ENCODE results near the gene TBRG4.
A peak's percentile ranks its signal among the peaks of the same experiment; 100 is the strongest.

The TBRG4 gene

DNA sequence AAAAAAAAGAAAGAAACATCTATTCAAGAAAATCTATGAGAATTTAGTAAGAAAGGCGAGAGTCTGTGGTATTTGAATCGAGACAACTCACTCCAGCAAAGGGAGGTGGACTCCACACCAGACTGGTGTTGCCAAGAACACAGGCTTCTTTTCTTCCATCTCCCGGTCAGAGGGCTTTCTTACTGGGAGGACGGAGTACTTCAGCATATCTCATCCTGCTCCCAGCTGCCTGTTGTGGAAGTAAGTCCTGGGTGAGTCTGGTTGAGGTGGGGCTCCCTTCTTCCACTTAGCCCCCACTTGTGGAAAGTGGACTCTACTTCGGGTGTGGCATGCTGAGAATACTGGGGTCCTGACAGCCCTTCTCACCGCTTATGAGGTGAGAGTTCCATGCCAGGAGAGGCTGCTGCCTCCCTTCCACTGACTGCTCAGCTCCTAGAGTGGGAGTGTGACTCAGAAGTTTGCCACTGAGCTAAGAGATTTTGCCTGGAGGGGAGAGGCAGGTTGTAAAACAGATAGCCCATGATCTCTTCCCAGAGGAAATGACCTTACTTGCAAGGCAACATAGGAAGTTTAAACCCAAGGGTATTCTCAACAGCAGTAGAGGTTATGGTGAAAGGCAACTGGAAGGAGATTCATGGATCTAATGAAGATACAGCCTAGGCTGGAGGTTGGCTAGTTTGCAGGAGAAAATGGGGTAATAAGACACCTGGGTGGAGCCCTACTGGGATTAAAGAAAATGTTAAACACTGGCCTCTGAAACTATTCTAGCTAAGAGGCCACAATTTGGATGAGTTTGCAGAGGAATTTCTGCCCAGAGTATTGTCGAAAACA, 19.2 kb downstream of the TBRG4 start:
- DNase-seq (ENCODE audit: low read depth in 1 of 2, low spot score in 1 of 2), result no peak

DNA sequence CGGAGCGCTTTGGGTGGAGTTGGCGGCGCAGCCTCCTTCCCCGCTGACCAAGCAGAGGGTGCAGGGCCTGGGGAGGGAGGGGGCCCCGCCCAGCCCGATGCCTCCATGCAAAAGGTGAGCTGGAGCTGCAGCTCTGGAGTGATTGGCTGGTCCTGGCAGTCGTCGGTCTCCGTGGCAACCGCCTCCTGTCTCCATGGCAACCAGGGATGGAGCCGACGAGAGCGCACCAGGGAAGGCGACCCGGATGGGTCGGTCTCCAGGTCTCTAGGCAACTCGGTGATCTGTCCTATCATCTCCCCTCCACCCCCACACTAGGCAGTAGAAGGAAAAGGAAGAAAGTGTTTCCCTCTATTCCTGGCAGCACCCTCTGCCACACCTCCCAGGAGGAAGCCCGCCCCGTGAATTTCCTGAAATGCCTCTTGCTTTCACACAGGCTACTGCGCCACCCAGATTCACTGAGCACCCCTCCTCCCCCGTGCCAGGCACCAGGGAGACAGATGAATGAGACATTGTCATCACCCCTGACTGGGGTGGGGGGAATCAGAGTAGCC, 22.1 kb downstream of the TBRG4 start:
- peak in 1 of 2 donors; percentile 54 for DNase-seq (ENCODE audit: low read depth in 1 of 2, low spot score in 1 of 2)

DNA sequence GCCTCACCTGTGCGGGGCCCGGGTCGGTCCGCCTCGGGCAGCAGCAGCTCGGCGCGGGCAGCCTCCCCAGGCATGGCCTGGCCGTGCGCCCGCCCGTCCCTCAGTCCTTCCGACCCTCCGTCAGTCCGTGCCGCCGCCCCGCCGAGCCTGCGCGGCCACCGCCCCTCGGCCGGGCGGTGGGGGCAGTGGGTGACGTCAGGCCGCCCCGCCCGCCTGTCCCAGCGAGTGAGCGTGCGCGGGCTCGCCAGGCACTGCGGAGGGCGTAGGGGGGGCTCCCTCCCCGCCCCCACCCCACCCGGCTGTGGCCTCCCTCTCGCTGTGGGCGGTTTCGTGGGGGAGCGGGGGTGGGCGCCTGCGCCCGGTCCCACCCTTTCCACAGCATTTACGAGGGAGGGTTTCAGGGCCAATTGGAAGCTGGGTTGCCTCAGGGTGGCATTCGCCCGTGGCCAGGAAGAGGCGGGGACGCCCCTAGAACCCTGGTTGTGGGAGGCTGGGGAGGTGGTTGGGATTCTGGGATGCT, 22.6 kb downstream of the TBRG4 start, which contains the start of gene NACAD:
Gene NACAD, minus strand, starts transcription at position 149 of the 520 bp plus-strand sequence. Its CDS starts 75 bp downstream, at position 74.
- DNase-seq (ENCODE audit: low read depth in 1 of 2, low spot score in 1 of 2), result no peak

DNA sequence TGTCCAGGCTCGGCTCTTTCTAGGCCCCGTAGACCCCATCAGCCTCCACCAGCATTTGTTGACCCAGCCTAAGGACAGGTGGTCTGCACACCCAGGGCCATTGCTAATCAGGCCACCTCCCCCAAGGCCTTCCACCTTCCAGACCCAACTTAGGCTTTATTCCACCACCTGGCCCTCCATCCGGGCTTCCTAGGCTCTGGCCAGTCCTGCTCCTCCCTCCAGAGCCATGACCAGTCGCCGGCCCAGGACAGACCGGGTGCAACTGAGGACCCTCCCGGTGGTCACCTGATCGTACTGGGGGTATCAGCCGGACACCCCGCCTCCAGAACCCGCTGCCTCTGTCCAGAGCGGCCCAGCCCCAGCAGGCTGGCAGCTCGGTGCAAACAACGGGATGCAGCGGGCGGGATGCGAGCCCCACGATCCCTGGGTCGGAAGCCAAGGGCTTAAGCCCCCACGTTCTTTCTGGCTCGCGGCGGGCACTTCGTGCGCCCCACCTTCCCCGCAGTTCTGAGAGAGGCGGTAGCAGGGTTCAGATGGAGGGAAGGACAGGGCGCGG, 23.3 kb downstream of the TBRG4 start:
- no peak for DNase-seq (ENCODE audit: low read depth in 1 of 2, low spot score in 1 of 2)

DNA sequence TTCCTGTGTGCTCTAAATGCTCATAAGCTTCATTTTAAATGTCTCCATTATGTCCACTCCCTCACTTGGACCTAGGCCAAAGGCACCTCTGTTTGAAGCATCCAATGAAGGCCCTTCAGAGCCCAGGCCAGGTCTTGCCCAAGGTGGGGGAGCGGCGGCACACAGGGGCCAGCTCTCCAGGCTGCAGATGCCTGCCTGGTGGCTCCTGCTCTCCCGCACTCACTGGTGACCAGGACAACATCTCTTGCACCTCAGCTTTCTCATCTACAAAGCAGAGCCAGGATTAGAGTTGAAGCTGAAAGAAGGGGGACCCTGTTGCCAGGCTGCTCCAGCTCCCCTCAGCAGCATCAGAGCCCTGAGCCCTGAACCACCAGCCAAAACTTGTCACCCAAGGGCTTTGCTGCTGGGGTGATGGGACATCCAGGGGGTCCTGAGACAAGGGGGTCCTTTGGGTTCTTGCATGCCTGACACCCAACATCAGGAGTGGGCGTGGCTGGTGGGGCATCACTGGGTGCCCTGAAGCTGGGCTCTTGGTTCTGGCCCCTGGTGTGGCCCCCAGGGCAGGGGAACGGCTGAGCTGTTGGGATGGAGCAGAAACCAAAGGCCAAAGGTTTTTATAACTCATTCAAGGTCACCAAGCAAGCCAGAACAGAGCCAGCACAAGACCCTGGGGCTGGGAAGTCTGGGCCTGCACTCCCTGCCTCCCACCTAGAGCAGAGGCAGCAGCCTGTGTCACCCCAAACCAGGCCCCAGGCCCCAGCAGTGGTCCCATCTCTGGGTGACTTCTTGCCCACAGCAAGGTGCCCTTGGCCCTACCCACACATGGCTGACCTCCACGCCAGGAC, 24.0 kb downstream of the TBRG4 start:
- no peak for DNase-seq (ENCODE audit: low read depth in 1 of 2, low spot score in 1 of 2)

DNA sequence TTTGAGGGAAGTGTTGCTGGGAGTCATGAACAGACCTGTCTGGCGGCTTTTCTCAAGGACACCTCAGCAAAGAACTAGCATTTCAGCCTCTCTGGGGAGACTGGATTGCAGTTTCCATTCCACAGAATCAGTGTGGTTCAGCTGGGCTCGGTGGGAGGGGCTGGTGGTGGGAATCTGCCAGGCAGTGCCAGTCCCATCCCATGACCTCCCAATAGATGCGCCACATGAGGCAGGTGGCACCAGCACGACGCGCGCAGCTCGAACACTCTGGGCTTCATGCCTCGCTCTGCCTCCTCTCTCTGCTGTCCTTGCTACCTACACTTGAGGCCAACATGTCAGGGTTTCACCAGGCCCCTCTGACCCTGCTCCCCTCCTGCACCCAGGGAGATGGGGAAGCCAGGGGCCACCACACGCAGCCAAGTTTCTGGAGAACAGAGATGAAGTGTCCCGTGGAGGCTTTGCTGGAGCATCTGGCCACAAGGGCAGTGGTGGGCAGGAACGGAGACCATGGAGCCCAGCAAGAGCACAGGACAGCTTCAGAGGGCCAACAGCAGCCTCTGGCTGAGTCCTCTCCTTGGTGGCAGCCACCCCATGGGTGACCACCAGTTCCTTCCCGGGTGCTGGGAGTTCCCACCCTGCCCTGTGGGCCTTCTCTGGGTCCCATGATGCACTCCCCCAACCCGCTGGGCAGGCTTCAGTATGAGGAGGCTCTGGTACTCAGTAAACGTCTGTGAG, 25.0 kb downstream of the TBRG4 start:
- DNase-seq (ENCODE audit: low read depth in 1 of 2, low spot score in 1 of 2), result no peak

DNA sequence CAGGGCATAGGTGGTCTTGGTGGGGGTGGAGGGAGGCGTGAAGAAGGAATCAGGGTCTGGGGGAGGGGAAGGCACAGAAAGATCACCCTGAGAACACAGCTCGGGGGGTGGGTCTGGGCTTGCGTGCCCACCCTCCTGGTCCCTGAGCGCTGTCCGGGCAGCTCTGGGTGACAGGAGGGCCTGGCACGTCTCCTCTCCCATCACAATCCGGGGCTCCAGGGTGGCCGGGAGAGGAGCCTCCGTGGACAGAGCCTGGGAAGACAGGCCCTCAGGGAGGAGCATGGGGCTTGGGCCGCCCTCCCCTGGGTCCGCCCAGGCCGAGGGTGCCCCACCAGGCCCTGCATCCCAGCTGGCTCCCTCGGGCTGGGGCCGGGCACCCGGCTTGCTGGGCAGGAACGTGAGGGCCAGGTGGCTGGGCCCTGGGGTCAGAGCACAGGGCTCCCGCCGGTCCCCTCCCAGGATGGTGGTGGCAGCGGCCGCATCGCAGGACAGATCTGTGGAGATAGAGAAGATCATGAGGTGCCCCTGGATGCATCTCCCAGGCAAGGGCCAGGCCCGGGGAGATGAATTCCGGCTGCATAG, 25.8 kb downstream of the TBRG4 start:
- DNase-seq (ENCODE audit: low read depth in 1 of 2, low spot score in 1 of 2), result no peak

DNA sequence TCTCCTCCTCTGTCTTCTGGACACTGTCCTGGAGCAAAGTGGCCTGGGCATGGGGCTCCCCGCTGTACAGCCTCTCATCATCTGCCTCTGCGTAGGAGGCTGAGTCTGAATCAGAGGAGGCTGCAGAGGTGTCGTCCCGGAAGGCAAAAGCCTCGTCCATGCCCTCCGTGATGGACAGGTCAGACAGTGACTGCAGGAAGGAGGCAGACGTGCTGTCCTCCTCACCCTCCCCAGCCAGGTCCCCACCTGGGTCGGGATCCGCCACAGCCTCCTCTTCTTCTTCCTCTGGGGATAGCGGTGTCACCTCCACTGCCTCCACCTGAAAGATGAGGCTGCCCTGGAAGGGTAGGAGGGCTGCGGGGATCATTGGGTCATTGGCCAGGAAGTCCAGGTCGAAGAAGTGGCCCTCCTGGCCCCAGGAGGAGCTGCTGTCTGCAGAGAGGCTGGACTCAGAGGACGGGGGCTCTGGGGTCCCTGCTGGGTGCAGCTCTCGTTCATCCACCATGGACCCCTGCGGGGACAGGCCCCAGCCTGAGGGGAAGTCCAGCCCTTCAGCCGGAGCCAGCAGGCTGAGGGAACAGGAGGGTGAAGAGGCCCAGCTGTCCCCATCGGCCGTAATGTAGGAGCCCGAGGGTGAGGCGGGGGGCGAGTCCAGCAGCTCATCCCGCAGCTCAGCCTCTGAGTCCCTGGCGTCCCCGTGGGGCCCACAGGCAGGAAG, 26.4 kb downstream of the TBRG4 start:
- DNase-seq (ENCODE audit: low read depth in 1 of 2, low spot score in 1 of 2), result no peak

DNA sequence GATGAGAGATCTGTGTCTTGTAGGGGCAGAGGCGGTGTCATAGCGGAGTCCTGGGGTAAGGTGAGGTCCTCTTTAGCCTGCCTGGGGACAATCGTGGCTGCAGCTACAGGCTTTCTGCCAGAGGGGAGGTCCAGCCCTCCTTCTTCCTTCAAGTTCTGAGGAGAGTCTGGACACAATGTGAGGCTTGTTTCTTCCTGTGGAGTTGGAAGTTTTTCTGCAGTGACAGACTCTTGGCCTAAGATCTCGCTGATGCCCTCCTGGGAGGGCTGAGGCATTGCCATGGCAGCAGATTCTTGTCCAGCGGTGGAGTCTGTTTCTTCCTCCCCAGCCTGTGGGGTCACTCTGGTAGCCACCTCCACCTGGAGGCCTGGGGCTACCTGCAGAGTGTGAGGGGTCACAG, 27.2 kb downstream of the TBRG4 start:
- DNase-seq (ENCODE audit: low read depth in 1 of 2, low spot score in 1 of 2), result no peak

DNA sequence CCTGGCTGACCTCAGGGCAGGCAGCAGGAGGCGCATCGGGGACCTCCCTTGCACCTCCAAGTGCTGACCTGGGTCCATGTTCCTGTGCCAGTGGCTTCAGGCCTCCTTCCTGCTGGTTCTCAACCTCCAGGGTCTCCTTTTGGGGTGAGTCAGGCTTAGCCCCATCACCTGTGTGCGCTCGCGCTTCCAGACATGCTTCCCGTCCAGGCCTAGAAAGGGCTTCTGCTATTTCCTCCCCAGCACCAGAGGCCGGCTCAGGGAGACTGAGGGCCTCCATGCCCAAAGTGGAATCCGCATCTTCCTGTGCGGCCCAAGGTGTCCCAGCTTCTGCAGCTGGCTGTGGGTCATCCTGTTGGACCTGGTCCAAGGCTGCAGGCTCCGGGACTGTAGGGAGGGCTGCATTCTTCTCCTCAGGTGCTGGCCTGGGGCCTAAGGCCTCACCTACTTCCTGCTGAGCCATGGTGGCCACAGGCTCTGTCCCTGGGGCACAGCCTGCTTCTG, 28.6 kb downstream of the TBRG4 start:
- DNase-seq (ENCODE audit: low read depth in 1 of 2, low spot score in 1 of 2), result no peak

DNA sequence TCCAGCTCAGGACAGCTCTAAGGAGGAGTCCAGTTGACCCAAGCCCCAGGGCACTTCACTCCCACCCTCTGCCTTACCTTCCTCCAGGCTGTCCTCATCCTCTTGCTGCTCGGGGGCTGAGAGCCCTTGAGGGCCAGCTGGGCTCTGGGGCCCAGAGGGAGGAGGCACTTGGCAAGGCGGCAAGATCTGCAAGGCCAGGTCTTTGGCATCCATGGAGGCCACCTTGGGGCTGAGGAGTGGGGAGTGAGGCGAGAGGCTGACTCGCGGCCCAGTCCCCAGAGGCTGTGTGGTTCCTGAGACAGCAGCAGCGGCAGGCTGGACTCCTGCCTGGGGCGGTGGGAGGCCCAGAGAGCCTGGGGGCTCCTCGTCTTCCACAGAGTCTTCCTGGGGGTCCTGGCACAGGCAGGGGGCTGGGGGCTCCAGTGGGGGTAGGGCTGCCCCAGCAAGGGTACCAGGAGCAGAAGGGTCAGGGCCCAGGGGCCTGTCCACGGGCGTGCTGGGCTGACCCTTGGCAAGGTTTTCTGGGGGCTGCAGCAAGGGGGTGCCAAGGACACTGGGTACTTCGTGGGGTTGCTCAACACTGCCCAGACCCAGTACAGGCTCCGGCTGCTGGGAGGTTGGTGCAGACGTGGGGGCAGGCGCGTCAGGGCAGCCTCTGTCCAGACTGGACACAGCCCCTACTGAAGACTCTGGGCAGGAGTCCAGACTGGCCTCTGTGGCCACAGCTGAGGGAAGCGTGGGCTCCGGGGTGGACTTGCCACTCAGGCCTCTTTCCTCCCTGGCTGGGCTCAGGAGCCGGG, 29.3 kb downstream of the TBRG4 start:
- no peak for DNase-seq (ENCODE audit: low read depth in 1 of 2, low spot score in 1 of 2)

DNA sequence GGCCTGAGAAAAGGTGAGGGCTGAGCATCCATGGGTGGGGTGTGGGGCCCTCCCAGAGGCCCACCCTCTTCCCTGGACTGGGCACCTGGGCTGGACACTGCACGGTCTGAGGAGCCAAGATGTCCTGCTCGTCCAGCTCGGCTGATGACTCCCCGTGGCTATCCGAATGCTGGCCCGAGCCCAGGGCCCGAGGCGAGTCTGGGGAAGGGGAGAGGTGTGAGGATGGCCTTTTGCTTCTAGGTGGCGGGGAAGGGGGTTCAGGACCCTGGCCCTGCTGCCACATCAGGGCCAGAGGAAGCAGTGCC, 29.9 kb downstream of the TBRG4 start:
- DNase-seq (ENCODE audit: low read depth in 1 of 2, low spot score in 1 of 2), result no peak

DNA sequence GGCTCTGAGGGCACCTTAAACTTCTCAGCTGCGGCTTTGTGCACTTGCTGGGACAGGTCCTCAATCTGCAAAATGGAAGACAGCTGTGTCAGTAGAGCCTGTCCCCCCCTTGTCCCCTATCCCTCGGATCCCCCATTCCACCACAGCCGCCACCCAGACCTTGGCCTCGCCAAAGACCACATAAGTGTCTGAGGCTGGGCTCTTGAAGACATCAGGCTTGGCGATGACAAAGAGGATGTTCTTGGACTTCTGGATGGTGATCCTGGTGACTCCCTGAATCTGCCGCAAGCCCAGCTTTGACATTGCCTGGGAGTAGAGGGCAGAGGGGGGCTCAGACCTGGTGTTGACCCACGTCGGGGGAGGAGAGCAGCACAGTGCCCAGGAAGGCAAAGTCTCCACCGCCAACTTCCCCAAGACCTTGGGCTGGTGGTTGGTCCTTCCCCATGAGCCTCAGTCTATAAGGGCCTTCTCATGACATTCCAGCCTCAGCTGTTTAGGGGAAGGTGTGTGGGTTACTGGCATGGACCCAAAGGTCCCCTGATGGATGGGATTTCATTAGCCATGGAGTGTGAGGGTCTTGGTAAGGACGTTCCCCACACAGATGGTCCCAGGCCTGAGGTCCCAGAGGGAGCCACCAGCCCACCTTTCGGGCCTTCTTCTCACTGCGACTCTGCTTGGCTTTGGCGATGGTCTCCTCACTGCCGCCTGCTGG, 30.4 kb downstream of the TBRG4 start:
- no peak for DNase-seq (ENCODE audit: low read depth in 1 of 2, low spot score in 1 of 2)

DNA sequence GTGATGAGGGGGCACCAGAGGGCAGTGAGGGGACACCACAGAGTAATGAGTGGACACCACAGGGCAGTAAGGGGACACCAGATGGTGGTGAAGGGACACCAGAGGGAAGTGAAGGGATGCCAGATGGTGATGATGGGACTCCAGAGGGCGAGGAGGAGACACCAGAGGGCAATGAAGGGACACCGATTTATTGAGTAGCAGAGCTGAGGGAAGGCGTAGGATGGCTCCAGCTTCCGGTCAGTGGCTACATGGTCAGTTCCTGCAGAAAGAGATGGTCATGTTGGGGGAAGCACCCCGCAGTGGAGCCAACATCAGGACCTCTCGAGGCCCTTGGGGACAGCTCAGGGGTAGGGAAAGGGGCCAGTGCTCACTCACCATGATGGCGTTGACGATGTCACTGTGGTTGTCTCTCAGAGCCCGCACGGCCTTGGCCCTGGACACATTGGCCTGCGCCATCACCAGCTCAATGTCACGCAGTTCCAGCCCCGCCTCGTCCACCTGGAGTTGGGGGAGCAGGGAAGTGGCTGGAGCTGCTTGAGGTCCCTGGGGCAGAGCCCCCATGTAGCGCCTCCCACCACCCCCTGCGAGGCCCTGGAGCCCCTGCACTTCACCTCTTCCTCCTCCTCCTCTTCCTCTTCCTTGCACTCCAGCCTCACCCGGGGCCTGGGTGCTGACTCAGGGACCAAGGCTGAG, 31.1 kb downstream of the TBRG4 start:
- DNase-seq (ENCODE audit: low read depth in 1 of 2, low spot score in 1 of 2), result no peak

DNA sequence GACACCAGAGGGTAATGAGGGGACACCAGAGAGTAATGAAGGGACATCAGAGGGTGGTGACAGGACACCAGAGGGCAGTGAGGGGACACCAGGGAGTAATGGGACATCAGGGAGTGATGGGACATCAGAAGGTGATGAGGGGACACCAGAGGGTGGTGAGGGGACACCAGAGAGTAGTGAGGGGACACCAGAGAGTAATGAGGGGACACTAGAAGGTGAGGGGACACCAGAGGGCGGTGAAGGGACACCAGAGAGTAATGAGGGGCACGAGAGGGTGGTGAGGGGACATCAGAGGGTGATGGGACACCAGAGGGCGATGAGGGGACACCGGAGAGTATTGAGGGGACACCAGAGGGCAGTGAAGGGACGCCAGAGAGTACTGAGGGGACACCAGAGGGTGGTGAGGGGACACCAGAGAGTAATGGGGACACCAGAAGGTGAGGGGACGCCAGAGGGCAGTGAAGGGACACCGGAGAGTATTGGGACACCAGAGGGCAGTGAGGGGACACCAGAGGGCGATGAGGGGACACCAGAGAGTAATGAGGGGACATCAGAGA, 33.3 kb downstream of the TBRG4 start:
- no peak for DNase-seq (ENCODE audit: low read depth in 1 of 2, low spot score in 1 of 2)

DNA sequence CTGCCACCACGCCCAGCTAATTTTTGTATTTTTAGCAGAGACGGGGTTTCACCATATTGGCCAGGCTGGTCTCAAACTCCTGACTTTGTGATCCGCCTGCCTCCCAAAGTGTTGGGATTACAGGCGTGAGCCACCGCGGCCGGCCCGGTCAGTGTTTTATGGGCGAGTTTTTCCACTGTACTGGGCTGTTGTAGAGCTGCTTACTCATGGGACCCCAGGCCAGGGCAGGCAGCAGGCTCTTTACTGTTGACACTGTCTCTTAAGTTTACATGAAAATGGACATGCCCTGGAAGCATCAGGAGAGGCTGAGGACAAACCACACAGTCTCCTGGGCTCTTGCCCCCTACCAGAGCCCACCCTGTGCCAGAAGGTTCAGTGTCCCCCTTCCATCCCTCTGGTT, 33.9 kb downstream of the TBRG4 start:
- no peak for DNase-seq (ENCODE audit: low read depth in 1 of 2, low spot score in 1 of 2)

DNA sequence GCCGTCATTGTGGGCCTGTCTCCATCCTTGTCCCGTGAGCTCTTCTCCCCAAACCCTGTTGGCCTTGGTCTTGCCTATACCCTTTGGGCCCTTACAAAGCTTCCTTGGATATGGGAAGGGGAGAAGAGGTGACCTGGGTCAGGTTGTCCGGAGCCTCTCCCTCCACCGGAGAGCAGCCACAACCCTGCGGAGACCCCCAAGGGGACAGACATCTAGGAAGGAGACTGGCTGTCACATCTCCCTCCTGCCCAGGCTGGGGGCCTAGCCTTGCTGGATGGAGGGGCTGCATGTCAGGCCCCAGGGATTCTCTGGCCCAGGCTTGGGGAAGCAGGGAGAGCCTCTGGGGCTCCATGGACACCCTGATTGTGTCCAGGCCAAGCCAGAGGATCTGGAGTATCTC, 34.6 kb downstream of the TBRG4 start:
- no peak for DNase-seq (ENCODE audit: low read depth in 1 of 2, low spot score in 1 of 2)
